ENCODE measurements around the gene OTOR.

DNA sequence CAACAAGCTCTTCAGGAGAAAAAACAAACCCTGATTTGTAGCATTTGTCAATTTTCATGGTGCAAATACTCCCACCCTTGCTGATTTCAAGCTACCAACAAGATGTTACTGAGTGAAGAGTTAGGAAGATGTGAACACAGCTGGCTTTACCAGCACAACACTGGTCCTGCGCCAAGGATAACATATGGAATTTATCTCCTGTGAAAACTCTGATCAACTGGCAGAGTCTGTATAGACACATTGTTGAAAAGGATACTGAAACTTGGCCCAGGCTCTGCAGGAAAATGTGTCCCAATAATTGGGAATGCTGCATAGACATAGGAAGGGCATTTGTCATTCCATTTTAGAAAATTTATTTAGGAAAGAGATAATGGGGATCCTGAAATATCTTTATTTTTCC, 29.0 kb downstream of the OTOR start:
- no peak for TF ChIP-seq EZH2 (IDR thresholded peaks at IDR 0.05; ENCODE audit: borderline replicate concordance, low read depth, low read length, severe bottlenecking)
- no peak for TF ChIP-seq POLR2A (IDR thresholded peaks at IDR 0.05; ENCODE audit: low read depth, low read length)
- no peak for TF ChIP-seq JUN (IDR thresholded peaks at IDR 0.05; ENCODE audit: borderline replicate concordance, insufficient read depth, insufficient read length, low read depth)
- no peak for TF ChIP-seq POLR2AphosphoS5 (IDR thresholded peaks at IDR 0.05; ENCODE audit: insufficient read depth, low read depth, low read length)
- TF ChIP-seq, protein P1, sequence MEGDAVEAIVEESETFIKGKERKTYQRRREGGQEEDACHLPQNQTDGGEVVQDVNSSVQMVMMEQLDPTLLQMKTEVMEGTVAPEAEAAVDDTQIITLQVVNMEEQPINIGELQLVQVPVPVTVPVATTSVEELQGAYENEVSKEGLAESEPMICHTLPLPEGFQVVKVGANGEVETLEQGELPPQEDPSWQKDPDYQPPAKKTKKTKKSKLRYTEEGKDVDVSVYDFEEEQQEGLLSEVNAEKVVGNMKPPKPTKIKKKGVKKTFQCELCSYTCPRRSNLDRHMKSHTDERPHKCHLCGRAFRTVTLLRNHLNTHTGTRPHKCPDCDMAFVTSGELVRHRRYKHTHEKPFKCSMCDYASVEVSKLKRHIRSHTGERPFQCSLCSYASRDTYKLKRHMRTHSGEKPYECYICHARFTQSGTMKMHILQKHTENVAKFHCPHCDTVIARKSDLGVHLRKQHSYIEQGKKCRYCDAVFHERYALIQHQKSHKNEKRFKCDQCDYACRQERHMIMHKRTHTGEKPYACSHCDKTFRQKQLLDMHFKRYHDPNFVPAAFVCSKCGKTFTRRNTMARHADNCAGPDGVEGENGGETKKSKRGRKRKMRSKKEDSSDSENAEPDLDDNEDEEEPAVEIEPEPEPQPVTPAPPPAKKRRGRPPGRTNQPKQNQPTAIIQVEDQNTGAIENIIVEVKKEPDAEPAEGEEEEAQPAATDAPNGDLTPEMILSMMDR (IDR thresholded peaks at IDR 0.05; ENCODE audit: extremely low read depth in 1 of 2, insufficient read depth in 1 of 2, low read depth in 1 of 2, low read length in 2 of 2), result no peak
- no peak for TF ChIP-seq MYC (IDR thresholded peaks at IDR 0.05; ENCODE audit: low read depth, low read length)
- TF ChIP-seq, protein P2, sequence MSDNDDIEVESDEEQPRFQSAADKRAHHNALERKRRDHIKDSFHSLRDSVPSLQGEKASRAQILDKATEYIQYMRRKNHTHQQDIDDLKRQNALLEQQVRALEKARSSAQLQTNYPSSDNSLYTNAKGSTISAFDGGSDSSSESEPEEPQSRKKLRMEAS (IDR thresholded peaks at IDR 0.05; ENCODE audit: insufficient read depth, insufficient read length), result no peak
- no peak for TF ChIP-seq GATA2 (IDR thresholded peaks at IDR 0.05; ENCODE audit: insufficient read depth, insufficient read length, low read depth, low read length)
- no peak for TF ChIP-seq FOS (IDR thresholded peaks at IDR 0.05; ENCODE audit: borderline replicate concordance, insufficient read depth, low read length)
